PFSK-1 (cell line): ENCODE measurements around the gene LDLRAD4.

Source experiments
- SIN3A ChIP-seq: IDR thresholded peaks from 2 replicates; pipeline ENCODE4 v1.6.1; 2012; ENCODE audit warnings: mild to moderate bottlenecking, low read length, moderate library complexity, borderline replicate concordance; ENCODE audit not compliant: insufficient read depth
- TF ChIP-seq, protein P1 (sequence below), 2 experiments: IDR thresholded peaks; 2 replicates each; pipeline versions ENCODE4 v1.6.1 to v1.8.0; 2011 to 2012; ENCODE audit warnings: low read depth in 2 of 2, low read length in 2 of 2, control low read depth in 1 of 2, inconsistent platforms in 1 of 2, mild to moderate bottlenecking in 1 of 2, moderate library complexity in 1 of 2; ENCODE audit not compliant: insufficient read depth in 1 of 2

DNA sequence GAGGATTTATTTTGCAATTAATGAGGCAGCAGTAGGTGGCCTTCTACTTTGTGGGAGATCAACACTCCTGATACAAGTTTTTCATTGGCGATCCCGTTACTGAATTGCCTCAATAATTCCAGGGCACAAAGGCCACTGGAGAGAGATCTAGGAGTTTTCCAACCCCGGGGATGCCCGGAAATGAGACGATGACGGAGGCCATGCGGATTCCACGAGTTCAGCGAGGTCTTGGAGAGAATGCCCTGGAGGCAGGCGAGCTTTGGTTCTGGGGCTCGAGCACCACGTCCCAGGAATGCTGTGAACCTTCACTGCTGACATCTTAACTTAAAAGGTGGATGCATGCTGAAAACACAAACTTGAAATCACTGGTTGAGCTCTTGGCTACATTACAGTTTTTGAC is 74.2 kb downstream of the LDLRAD4 start:
- TF ChIP-seq, protein P1, sequence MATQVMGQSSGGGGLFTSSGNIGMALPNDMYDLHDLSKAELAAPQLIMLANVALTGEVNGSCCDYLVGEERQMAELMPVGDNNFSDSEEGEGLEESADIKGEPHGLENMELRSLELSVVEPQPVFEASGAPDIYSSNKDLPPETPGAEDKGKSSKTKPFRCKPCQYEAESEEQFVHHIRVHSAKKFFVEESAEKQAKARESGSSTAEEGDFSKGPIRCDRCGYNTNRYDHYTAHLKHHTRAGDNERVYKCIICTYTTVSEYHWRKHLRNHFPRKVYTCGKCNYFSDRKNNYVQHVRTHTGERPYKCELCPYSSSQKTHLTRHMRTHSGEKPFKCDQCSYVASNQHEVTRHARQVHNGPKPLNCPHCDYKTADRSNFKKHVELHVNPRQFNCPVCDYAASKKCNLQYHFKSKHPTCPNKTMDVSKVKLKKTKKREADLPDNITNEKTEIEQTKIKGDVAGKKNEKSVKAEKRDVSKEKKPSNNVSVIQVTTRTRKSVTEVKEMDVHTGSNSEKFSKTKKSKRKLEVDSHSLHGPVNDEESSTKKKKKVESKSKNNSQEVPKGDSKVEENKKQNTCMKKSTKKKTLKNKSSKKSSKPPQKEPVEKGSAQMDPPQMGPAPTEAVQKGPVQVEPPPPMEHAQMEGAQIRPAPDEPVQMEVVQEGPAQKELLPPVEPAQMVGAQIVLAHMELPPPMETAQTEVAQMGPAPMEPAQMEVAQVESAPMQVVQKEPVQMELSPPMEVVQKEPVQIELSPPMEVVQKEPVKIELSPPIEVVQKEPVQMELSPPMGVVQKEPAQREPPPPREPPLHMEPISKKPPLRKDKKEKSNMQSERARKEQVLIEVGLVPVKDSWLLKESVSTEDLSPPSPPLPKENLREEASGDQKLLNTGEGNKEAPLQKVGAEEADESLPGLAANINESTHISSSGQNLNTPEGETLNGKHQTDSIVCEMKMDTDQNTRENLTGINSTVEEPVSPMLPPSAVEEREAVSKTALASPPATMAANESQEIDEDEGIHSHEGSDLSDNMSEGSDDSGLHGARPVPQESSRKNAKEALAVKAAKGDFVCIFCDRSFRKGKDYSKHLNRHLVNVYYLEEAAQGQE (IDR thresholded peaks at IDR 0.05; ENCODE audit: insufficient read depth in 1 of 2, low read depth in 2 of 2, low read length in 2 of 2): no peak
- TF ChIP-seq SIN3A: no peak
